Stimulated activated effector memory CD8-positive, alpha-beta T cell treated with anti-CD3 and anti-CD28 coated beads, Interleukin-12 subunit alpha, Interleukin-12 subunit beta, amount 100 ng/mL, for 72 hours (primary cell): Measurements from ENCODE around the gene FAM24B.

Source experiments
- ATAC-seq: fragments of 150-1000 bp; cut with Tn5 transposase; 2 replicates; pipeline ENCODE4 v1.10.0; 2021
- DNase-seq, 2 donors: peaks; one replicate each; pipeline ENCODE4 v3.0.0; 2021 to 2022; ENCODE audit warnings: low spot score in 2 of 2
- H3K27ac Mint-ChIP-seq: one replicate; pipeline ENCODE4 v1.8.0; 2022; ENCODE audit warnings: mild to moderate bottlenecking, mixed read lengths
- H3K36me3 Mint-ChIP-seq: one replicate; pipeline ENCODE4 v1.8.0; 2022; ENCODE audit warnings: mild to moderate bottlenecking, mixed read lengths
- H3K4me1 Mint-ChIP-seq: one replicate; pipeline ENCODE4 v1.8.0; 2022; ENCODE audit warnings: mixed read lengths
- H3K4me3 Mint-ChIP-seq: one replicate; pipeline ENCODE4 v1.8.0; 2022; ENCODE audit warnings: mild to moderate bottlenecking, mixed read lengths
- H3K9me3 Mint-ChIP-seq: one replicate; pipeline ENCODE4 v1.8.0; 2022; ENCODE audit warnings: mixed read lengths

Gene FAM24B

DNA sequence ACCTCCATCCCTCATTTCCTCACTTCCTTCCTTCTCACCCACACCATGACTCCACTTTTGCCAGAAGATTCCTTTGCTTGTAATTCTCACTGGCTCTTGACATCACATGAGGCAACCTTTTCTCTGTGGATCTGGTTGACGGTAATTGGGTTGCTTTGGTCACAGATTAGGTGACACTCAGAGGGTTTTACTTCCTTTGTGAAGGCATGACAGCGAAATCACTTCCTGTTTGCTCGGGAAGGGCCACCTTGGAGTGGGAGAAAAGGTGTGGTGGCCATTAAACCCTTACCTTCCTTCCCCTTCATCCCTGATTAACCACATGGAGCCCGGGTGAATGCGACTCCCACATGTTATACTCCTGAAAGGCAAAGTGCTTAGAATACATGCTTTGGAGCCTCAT is 63.9 kb downstream of the FAM24B start:
- Mint-ChIP-seq H3K36me3 (no peaks in the 10 kb centered on the region), H3K4me3 (no peak overlapping the region), H3K4me1 (no peaks in the 10 kb centered on the region), H3K9me3 (no peaks in the 10 kb centered on the region), H3K27ac (no peak overlapping the region)
- DNase-seq = no peak
- no peak for ATAC-seq

DNA sequence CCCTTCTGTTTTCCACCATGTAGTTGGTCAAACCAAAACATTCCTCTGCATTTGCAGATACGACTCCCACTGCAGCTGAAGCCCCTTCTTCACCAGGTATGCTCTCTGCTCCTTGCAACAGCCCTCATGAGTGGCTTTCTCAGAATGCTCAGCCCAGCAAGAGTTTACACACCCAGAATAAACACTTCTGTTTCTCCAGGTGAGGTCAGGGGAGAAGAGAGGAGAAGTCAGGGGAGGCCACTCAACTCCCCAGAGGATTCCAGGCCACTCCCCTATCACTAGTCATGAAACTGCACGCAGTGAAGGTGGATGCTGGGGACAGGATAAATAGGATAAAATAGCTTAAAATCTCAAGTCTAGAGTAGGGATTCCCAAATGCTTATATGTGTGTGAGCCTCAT is 64.9 kb downstream of the FAM24B start:
- DNase-seq (no peak), ATAC-seq (no peak)
- no peaks in the 10 kb centered on the region for H3K4me1 Mint-ChIP-seq
- no peaks in the 10 kb centered on the region for H3K36me3 Mint-ChIP-seq
- H3K27ac Mint-ChIP-seq = no peak overlapping the region
- H3K9me3 Mint-ChIP-seq = no peaks in the 10 kb centered on the region
- no peak overlapping the region for H3K4me3 Mint-ChIP-seq

DNA sequence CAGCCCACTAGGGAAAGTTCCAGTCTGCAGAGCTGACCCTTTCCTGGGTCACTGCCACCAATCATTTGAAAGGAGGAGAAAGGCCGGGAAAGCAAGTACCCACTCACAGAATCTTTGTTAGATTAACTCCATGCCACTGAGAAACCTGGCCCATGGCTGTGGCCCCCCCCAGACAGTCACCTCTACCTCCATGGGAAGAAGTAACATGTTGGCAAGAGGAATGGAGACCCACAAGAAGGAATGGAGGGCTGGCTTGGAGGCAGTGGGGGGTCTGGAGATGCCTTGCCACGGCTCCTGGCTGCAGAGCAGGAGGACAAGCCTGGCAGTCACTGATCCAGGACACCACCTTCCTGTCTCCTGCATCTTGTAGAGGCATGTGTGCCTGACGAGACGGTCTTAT is 66.6 kb downstream of the FAM24B start:
- DNase-seq = no peak
- no peaks in the 10 kb centered on the region for H3K36me3 Mint-ChIP-seq
- ATAC-seq = no peak
- no peaks in the 10 kb centered on the region for H3K9me3 Mint-ChIP-seq
- no peaks in the 10 kb centered on the region for H3K4me1 Mint-ChIP-seq
- no peak overlapping the region for H3K27ac Mint-ChIP-seq
- no peak overlapping the region for H3K4me3 Mint-ChIP-seq

DNA sequence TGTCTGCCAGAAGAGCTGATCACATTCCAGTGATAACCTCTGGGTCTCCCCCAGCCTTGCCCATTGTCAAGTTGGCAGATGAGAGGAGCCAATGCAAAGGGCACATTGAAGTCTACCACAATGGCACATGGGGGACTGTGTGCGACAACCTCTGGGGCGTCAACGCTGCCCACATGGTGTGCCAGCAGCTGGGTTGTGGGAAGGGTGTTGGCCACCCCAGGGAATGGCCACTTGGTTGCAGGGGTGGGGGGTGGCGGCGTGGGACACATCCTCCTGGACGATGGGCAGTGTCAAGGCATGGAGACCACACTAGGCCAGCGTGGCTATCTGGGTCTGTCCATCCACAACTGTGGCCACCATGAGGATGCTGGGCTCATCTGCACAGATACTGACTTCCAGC is 77.1 kb downstream of the FAM24B start:
- Mint-ChIP-seq H3K9me3 (no peaks in the 10 kb centered on the region), H3K36me3 (no peaks in the 10 kb centered on the region), H3K4me3 (no peak overlapping the region), H3K4me1 (no peaks in the 10 kb centered on the region), H3K27ac (no peak overlapping the region)
- DNase-seq = no peak
- ATAC-seq = no peak
